Neuronal stem cell (in vitro differentiated cells): Measurements from ENCODE around the gene THAP4.

Experiments used
- DNase-seq: peaks from one replicate; pipeline ENCODE4 v3.0.0-alpha.2; 2013; ENCODE audit warnings: low spot score
- H2AFZ ChIP-seq: one replicate; pipeline ENCODE4 v1.6.1; 2013; ENCODE audit warnings: mild to moderate bottlenecking, low read length, inconsistent platforms
- H2AK5ac ChIP-seq: 2 replicates; pipeline ENCODE4 v1.6.1; 2013; ENCODE audit warnings: low read depth, mild to moderate bottlenecking, inconsistent platforms, low read length, moderate library complexity, mixed read lengths
- H2BK120ac ChIP-seq: 2 replicates; pipeline ENCODE4 v1.6.1; 2013; ENCODE audit warnings: low read depth, mild to moderate bottlenecking, inconsistent platforms, low read length, moderate library complexity, mixed read lengths
- H2BK12ac ChIP-seq: one replicate; pipeline ENCODE4 v1.6.1; 2013; ENCODE audit warnings: low read length, inconsistent platforms
- H2BK15ac ChIP-seq: 2 replicates; pipeline ENCODE4 v1.6.1; 2013; ENCODE audit warnings: mild to moderate bottlenecking, low read length, inconsistent platforms, mixed read lengths
- H2BK5ac ChIP-seq: one replicate; pipeline ENCODE4 v1.6.1; 2013; ENCODE audit warnings: inconsistent platforms, mild to moderate bottlenecking, low read length, moderate library complexity
- H3K14ac ChIP-seq: one replicate; pipeline ENCODE4 v1.6.1; 2013; ENCODE audit warnings: low read length, inconsistent platforms
- H3K18ac ChIP-seq: 2 replicates; pipeline ENCODE4 v1.6.1; 2013; ENCODE audit warnings: low read length, inconsistent platforms
- H3K23ac ChIP-seq: 2 replicates; pipeline ENCODE4 v1.6.1; 2013; ENCODE audit warnings: low read depth, mild to moderate bottlenecking, mixed read lengths, low read length, inconsistent platforms; ENCODE audit not compliant: poor library complexity
- H3K27ac ChIP-seq: replicated peaks from 3 replicates; pipeline ENCODE4 v1.5.1; 2013; ENCODE audit warnings: low read length, inconsistent platforms
- H3K27me3 ChIP-seq, 3 experiments: 2 replicates each; pipeline ENCODE4 v1.6.1; 2013; ENCODE audit warnings: low read length in 3 of 3, mild to moderate bottlenecking in 2 of 3, inconsistent platforms in 1 of 3, low read depth in 1 of 3, mixed read lengths in 1 of 3, moderate library complexity in 1 of 3; ENCODE audit not compliant: control insufficient read depth in 3 of 3, insufficient read depth in 3 of 3
- H3K36me3 ChIP-seq, 2 donors: replicated peaks in 1 of 2; 2 replicates each; pipeline ENCODE4 v1.6.1; 2013; ENCODE audit warnings: low read length in 2 of 2; ENCODE audit not compliant: control insufficient read depth in 2 of 2, insufficient read depth in 2 of 2
- H3K4ac ChIP-seq: 2 replicates; pipeline ENCODE4 v1.6.1; 2013; ENCODE audit warnings: inconsistent platforms, mild to moderate bottlenecking, low read length, moderate library complexity
- H3K4me1 ChIP-seq, 2 donors: 1 replicate in 1 of 2; 2 replicates in 1 of 2; pipeline ENCODE4 v1.6.1; 2013; ENCODE audit warnings: low read length in 2 of 2, low read depth in 1 of 2; ENCODE audit not compliant: control insufficient read depth in 2 of 2, insufficient read depth in 1 of 2
- H3K4me2 ChIP-seq: one replicate; pipeline ENCODE4 v1.6.1; 2013; ENCODE audit warnings: mild to moderate bottlenecking, low read length, inconsistent platforms; ENCODE audit not compliant: insufficient read depth, poor library complexity, severe bottlenecking
- H3K4me3 ChIP-seq, 2 donors: 2 replicates each; pipeline ENCODE4 v1.5.1; 2013; ENCODE audit warnings: low read length in 2 of 2, mild to moderate bottlenecking in 2 of 2, inconsistent platforms in 1 of 2, moderate library complexity in 1 of 2
- H3K79me1 ChIP-seq: one replicate; pipeline ENCODE4 v1.6.1; 2013; ENCODE audit warnings: low read depth, mild to moderate bottlenecking, inconsistent platforms, low read length, moderate library complexity
- H3K9ac ChIP-seq: one replicate; pipeline ENCODE4 v1.6.1; 2013; ENCODE audit warnings: mild to moderate bottlenecking, low read depth, low read length, inconsistent platforms; ENCODE audit not compliant: poor library complexity
- H3K9me3 ChIP-seq, 2 donors: replicated peaks in 1 of 2; 2 replicates each; pipeline versions ENCODE3 to v1.6.1; 2013; ENCODE audit warnings: low read length in 2 of 2, mild to moderate bottlenecking in 2 of 2, inconsistent platforms in 1 of 2, low read depth in 1 of 2, mixed read lengths in 1 of 2, moderate library complexity in 1 of 2; ENCODE audit not compliant: control insufficient read depth in 2 of 2, insufficient read depth in 1 of 2
- H4K8ac ChIP-seq: one replicate; pipeline ENCODE4 v1.6.1; 2013; ENCODE audit warnings: low read depth, mild to moderate bottlenecking, inconsistent platforms, low read length, moderate library complexity
- H4K91ac ChIP-seq: one replicate; pipeline ENCODE4 v1.6.1; 2013; ENCODE audit warnings: low read length, low read depth, mild to moderate bottlenecking, inconsistent platforms; ENCODE audit not compliant: poor library complexity
- WGBS, 2 donors: extraction: QIAGEN DNeasy Blood & Tissue Kit; methylation state at CpG; one replicate each; pipeline ENCODE4 v1.1.7; 2013; ENCODE audit warnings: missing lambda C conversion rate in 2 of 2, mixed read lengths in 1 of 2; ENCODE audit not compliant: insufficient read length in 2 of 2, insufficient replicate concordance in 1 of 2; ENCODE audit errors: extremely low coverage in 2 of 2; 5-methylcytosine and 5-hydroxymethylcytosine counted together

THAP4 gene

GRCh38 chr2:241616168-241617125 is 20.5 kb downstream of the THAP4 start:
- no peak overlapping the region for H2BK12ac ChIP-seq
- H3K4me3 ChIP-seq, result no peak overlapping the region
- H4K91ac ChIP-seq, result no peak overlapping the region
- H3K79me1 ChIP-seq, result peaks cover 6% of the 10 kb centered on the region
- H3K9ac ChIP-seq, result no peak overlapping the region
- no peak overlapping the region for H3K14ac ChIP-seq
- no CpG with 5 or more reads among the region's 30 CpGs for WGBS, 2 donors
- H3K23ac ChIP-seq, result no peak overlapping the region
- no peak overlapping the region for H2BK120ac ChIP-seq
- peak overlapping the region; percentile 45 for H4K8ac ChIP-seq
- H2BK5ac ChIP-seq, result peak overlapping the region; percentile 85
- H3K4me1 ChIP-seq, result peaks cover 0 to 2% of the 10 kb centered on the region in 2 donors
- no peak overlapping the region for H3K18ac ChIP-seq
- peaks cover 0 to 29% of the 10 kb centered on the region in 2 donors for H3K36me3 ChIP-seq
- no peak overlapping the region for H3K27ac ChIP-seq
- no peak overlapping the region for H3K4ac ChIP-seq
- no peak overlapping the region for H2AFZ ChIP-seq
- no peak overlapping the region for H2AK5ac ChIP-seq
- H2BK15ac ChIP-seq, result no peak overlapping the region
- H3K9me3 ChIP-seq, result peaks cover 0 to 7% of the 10 kb centered on the region in 2 donors
- no peak for DNase-seq
- no peak overlapping the region for H3K4me2 ChIP-seq
- H3K27me3 ChIP-seq, result no peaks in the 10 kb centered on the region

- Histone ChIP-seq H2BK12ac (no peak overlapping the region), H3K23ac (no peak overlapping the region), H2BK120ac (no peak overlapping the region), H3K4me1 (peaks cover 0 to 3% of the 10 kb centered on the region in 2 donors), H3K79me1 (peaks cover 6% of the 10 kb centered on the region), H3K4me3 (no peak overlapping the region), H3K18ac (no peak overlapping the region), H3K14ac (no peak overlapping the region), H3K9ac (no peak overlapping the region), H2AK5ac (peak overlapping the region; percentile 21), H2AFZ (no peak overlapping the region), H3K4me2 (no peak overlapping the region), H4K91ac (no peak overlapping the region), H2BK5ac (peak overlapping the region; percentile 85), H3K9me3 (peaks cover 0 to 3% of the 10 kb centered on the region in 2 donors), H2BK15ac (no peak overlapping the region), H4K8ac (no peak overlapping the region), H3K27ac (no peak overlapping the region), H3K4ac (no peak overlapping the region), H3K36me3 (peaks cover 0 to 27% of the 10 kb centered on the region in 2 donors), H3K27me3 (no peaks in the 10 kb centered on the region)
- WGBS, 2 donors, result no CpG with 5 or more reads among the region's 16 CpGs
- no peak for DNase-seq
These were observed 21.4 kb downstream of the THAP4 start for GRCh38 chr2:241615522-241616052.

- H3K27ac ChIP-seq, result no peak overlapping the region
- peaks cover 0 to 23% of the 10 kb centered on the region in 2 donors for H3K36me3 ChIP-seq
- no peak overlapping the region for H3K9ac ChIP-seq
- H3K4me1 ChIP-seq, result peaks cover 0 to 4% of the 10 kb centered on the region in 2 donors
- H4K91ac ChIP-seq, result no peak overlapping the region
- no peaks in the 10 kb centered on the region for H3K27me3 ChIP-seq
- no peak overlapping the region for H2AFZ ChIP-seq
- H2BK5ac ChIP-seq, result no peak overlapping the region
- no peak for DNase-seq
- H3K4me3 ChIP-seq, result no peak overlapping the region
- no peaks in the 10 kb centered on the region for H3K9me3 ChIP-seq
- no peak overlapping the region for H3K23ac ChIP-seq
- peaks cover 6% of the 10 kb centered on the region for H3K79me1 ChIP-seq
- no CpG with 5 or more reads among the region's 11 CpGs for WGBS, 2 donors
- no peak overlapping the region for H2BK120ac ChIP-seq
- H3K14ac ChIP-seq, result no peak overlapping the region
- no peak overlapping the region for H2BK15ac ChIP-seq
- H3K18ac ChIP-seq, result no peak overlapping the region
- H4K8ac ChIP-seq, result no peak overlapping the region
- H2BK12ac ChIP-seq, result no peak overlapping the region
- no peak overlapping the region for H2AK5ac ChIP-seq
- H3K4ac ChIP-seq, result no peak overlapping the region
- H3K4me2 ChIP-seq, result no peak overlapping the region
These were observed 21.9 kb downstream of the THAP4 start for GRCh38 chr2:241615041-241615440.
